Esophagus mucosa (tissue), 1 donor: ENCODE results near the gene TOM1L1. TPM values are rescaled to one million over a fixed set of nuclear protein-coding genes. Genes with fewer than 3 reads are reported as not detected.
"Not testable (repeated sequence)": the region's sequence is repeated elsewhere in the genome, so short reads cannot be mapped to it uniquely, and the experiment has no call there.

ENCODE experiments used
- ATAC-seq: fragments of 200-7000 bp; cut with Tn5 transposase; one replicate; pipeline ENCODE4 v1.9.1; 2020
- total RNA-seq: library from RNA; stranded (reverse); gene quantifications from one replicate; pipeline ENCODE4 v1.2.4, GENCODE V29; 2023
- donor health status: DM: yes; HTN: yes; CAD: no.

Gene TOM1L1, protein sequence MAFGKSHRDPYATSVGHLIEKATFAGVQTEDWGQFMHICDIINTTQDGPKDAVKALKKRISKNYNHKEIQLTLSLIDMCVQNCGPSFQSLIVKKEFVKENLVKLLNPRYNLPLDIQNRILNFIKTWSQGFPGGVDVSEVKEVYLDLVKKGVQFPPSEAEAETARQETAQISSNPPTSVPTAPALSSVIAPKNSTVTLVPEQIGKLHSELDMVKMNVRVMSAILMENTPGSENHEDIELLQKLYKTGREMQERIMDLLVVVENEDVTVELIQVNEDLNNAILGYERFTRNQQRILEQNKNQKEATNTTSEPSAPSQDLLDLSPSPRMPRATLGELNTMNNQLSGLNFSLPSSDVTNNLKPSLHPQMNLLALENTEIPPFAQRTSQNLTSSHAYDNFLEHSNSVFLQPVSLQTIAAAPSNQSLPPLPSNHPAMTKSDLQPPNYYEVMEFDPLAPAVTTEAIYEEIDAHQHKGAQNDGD
- total RNA-seq = 34.6 TPM

DNA sequence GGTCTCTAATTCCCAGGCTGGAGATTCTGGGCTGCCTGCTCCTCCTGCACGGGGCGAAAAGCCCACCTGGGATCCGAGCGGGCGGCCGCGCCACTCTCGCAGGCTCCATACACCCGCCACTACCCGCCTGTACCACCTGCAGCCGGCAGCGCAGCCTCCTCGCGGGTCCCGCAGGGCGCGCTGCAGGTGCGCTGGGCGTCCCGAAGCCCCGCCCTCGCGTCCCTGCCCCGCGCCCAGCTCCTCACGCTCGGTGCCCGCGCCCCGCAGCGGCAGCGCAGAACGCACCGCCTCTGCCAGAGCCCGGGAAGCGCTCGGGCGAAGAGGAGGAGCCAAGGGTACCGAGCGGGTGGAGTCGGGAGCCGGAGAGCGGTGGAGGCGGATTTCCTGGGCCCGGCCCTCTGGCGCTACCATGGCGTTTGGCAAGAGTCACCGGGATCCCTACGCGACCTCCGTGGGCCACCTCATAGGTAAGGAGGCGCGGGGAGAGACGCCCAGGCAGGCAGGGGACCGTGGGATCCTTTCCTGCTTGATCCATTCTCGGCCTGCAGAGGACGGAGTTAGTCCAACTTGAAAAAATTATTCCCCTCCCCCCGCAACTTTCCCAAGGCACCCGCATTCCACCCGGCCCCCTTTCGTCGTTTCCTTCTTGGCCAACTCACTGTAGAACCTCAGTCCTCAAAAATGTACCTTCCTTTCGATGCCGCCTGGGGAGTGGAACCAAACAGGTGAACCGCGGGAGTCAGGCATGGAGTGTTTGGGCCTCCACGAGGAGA, at the start of gene TOM1L1:
TOM1L1 (plus strand) TSS at position 396 of the 773 bp plus-strand sequence; CDS start at position 410, 14 bp downstream.
- peak; percentile 94 for ATAC-seq

DNA sequence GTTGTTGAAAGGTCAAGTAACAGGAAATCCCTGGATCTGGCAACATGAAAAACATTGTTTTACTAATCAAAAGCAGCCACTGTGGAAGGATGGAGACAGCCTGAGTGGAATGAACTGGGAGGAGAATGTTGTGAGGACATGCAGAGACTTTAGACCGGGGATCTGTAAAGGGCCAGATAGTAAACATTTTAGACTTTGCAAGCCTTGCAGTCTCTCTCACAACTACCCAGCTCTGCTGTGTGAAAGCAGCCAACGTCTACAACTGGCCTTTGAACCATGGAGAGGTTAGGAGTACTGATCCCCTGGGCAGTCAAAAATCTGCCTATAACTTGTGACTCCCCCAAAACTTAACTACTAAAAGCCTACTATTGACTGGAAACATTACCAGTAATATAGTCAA, 41.5 kb upstream of the TOM1L1 start:
- ATAC-seq = no peak

DNA sequence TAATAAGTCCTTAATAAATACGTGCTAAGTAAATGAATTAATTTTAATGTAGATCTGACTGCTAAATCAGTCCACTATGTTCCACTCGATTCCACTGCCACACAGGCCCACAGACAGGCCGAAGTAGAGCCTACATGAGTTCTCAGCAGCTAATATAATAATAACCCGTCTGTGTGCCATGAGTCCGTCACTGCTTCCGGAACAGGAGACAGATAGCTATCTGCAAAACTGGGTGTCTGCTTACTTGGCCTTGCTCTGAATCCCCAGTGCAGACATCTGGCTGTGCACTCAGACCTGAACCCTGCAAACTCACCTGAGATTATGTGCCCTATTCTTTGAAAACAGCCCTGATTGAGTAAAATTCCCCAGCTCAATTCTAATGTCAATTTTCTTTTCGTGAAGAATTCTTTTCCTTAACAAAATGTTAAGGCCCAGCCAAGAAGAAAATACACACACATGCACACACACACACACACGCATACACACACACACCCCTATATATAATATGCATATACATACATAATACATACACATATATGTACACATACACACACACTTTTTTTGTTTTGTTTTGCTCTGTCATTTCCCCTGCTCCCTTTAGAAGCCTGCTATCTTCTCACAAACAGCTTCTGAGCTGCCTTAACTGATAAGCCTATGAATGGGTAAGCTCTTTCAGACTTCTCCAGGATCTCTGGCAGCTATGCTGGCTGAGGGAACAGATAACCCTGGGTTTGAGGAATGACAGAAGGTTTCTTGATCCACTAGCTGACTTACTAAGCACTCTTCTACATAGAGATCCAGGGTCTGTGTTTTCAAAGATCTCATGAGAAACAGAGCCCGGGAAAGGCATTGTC, 39.8 kb upstream of the TOM1L1 start:
- ATAC-seq = no peak

DNA sequence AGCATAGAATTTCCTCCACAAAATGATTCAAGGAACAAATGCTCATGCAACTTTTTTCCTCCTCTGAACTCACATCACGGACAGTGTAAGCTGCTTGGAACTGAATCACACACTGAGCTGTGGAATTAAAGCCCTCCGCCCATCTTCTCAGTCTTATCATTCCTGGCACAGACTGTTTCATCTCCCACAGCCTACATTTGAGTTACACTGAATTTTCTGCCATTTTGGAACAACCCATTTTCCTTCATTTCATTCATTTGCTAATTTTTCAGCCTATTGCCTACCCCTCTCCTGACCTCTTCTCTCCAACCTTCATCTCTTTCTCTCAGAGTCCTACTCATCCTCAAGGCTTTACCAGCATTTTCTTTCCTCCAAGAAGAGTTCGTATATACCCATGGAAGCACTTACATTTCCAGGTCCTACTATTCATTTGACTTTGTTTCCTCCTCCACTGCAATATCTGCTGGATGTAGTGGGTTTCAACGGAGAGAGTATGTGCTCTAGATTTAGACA, 39.1 kb upstream of the TOM1L1 start:
- ATAC-seq = no peak

DNA sequence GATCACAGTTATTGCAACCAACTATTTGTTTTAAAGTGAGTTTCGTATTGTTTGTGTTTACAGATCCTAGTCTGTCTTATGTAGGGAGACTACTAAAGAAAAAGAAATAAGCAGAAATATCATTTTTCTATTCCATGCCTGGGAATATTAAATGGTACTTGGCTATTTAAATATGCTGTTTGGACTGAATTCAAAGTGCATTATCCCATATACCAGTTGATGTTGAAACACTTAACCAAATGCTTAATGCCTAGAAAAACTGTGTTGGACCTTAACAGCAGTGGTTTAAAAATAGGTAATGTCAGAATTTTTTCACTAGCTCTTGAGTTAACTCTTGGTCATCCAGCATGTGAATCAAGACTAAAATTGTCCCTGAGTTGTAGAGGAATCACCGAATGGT, 37.5 kb upstream of the TOM1L1 start:
- ATAC-seq = no peak

DNA sequence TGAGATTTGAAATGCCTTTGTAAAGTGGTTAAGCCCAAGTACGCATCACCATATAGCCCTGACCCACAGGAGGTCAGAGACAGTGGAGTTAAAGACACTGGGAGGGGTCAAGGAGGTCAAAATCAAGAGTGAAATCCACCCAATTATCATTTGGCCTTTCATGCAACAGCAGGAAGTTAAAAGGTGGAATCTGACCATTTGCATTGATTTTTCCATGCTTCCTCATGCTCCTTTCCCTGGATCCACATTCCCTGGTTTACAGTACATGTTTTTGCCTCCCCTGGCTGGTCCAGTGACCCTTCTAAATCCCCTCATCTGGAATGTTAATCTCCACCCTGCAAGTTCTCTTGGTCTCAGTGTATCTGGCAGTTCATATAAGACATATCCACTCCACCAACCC, 36.6 kb upstream of the TOM1L1 start:
- no peak for ATAC-seq

DNA sequence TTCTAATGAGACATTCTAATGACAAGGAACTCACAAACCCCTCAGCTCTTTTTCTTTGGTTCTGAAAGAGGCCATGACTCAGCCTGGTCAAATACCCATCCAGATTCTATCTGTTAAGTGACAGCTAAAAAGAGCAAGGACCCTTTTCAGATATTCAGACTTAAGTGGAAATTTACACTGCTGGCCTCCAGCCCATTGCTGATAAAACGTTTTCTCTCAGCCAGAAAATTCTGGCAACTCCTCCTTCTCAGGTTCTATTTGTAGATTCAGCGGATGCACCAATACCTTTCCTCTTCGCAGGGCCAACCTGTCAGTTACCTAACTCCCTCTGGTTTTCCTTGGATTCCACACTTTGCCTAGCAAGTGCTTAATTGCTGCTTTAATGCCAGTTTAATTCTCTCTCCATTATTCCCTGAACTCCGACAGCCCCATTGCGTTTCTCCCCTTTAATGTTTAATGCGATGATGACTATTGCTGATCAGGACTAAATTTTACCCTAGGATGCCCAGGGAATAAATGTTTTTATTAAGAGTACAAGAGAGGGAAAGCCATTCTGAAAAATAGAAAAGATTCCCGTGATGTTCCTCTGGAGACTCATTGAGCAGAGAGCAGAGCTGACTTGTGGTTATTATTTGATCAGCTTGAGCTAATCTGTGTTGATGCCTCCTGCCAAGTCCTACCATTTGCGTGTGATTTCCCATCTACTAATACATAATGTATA, 35.9 kb upstream of the TOM1L1 start:
- no peak for ATAC-seq

DNA sequence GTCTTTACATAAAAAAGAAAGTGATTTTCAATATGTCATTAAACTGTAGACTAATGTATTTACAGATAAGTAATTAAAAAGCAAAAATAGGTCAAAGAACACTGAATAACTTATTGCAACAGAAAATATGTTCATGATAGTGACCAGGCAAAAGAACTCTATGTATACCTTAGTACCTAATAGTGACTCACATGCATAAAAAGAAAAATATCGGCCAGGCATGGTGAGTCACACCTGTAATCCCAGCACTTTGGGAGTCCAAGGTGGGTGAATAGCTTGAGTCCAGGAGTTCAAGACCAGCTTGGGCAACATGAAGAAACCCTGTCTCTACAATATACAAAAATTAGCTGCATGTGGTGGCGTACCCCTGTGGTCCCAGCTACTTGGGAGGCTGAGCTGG, 33.0 kb upstream of the TOM1L1 start:
- ATAC-seq = no peak

DNA sequence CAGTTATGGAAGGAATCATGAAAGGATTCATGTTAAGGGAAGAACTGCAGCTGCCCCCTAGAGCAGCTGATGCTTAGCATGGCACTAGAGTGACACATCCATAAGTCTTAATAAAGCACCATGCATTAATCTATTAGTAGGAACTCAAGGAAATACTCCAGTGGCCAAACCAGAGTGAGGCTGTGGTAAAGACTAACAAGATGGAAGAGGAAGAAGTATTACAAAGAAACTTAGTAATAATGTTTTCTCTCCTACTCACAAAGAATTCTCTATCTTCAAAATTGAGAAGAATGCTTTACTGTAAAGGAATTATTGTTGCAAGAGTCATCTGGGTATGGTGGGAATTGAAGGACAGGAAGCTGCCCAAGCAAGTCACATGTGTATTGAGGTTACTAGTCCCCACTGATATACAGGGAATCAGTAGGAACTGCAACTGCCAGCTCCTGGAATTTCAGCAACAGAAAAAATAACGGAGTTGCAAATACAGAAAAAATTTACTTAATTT, 29.9 kb upstream of the TOM1L1 start:
- ATAC-seq = no peak

DNA sequence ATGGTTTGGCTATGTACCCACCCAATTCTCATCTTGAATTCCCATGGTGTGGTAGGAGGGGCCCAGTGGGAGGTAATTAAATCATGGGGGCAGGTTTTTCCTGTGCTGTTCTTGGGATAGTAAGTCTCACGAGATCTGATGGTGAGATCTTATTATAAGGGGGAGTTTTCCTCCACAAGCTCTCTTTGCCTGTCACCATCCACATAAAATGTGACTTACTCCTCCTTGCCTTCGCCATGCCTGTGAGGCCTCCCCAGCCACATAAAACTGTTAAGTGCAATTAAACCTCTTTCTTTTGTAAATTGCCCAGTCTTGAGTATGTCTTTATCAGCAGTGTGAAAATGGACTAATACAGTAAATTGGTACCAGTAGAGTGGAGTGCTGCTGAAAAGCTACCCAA, 24.7 kb upstream of the TOM1L1 start:
- ATAC-seq = not testable (repeated sequence)

DNA sequence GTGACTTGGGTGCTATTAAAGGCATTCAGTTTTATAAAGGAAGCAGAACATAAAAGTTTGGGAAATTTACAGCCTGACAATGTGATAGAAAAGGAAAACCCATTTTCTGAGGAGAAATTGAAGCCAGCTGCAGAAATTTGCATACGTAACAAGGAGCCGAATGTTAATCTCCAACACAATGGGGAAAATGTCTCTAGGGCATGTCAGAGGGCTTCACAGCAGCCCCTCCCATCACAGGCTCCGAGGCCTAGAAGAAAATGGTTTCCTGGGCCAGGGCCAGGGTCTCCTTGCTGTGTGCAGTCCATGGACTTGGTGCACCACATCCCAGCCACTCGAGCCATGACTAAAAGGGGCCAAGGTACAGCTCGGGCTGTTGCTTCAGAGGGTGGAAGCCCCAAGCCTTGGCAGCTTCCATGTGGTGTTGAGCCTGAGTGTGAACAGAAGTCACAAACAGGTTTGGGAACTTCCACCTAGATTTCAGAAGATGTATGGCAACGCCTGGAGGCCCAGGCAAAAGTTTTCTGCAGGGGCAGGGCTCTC, 23.9 kb upstream of the TOM1L1 start:
- no peak for ATAC-seq

DNA sequence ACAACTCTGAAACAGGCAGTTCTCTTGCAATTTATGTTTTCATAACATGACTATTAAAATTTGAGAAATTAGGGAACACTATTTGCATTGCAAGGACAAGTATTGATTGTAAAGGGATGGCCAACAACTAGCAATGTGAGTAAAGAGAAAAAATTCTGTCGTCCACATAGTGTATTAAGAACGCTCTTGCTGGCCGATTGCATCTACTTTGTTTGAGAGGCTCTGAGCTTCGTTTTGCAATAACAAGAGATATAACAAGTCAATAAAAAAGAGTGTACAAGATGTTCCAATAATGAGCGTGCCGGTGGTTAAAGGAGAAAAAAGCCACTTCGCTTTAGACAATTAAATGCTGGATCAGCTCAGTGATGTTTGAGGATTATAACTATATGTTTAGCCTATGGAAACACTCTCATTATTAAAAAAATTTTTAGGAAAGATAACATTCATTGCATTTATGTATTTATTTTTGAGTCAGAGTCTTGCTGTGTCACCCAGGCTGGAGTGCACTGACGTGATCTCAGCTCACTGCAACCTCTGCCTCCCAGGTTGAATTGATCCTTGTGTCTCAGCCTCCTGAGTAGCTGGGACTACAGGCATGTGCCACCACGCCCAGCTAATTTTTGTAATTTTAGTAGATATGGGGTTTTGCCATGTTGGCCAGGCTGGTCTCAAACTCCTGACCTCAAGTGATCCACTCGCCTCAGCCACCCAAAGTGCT, 19.2 kb upstream of the TOM1L1 start:
- ATAC-seq = no peak

DNA sequence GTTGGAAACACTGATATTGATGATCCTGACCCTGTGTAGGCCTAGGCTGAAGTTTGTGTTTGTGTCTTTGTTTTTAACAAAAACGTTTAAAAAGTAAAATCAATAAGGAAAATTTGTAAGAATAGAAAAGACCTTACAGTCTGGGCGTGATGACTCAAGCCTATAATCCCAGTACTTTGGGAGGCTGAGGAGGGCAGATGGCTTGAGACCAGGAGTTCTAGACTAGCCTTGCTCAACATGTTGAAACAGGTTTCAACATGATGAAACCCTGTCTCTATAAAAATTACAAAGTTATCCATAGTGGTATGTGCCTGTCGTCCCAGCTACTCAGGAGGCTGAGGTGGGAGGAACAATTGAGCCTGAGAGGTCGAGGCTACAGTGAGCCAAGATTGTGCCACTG, 18.3 kb upstream of the TOM1L1 start:
- peak; percentile 59 for ATAC-seq

DNA sequence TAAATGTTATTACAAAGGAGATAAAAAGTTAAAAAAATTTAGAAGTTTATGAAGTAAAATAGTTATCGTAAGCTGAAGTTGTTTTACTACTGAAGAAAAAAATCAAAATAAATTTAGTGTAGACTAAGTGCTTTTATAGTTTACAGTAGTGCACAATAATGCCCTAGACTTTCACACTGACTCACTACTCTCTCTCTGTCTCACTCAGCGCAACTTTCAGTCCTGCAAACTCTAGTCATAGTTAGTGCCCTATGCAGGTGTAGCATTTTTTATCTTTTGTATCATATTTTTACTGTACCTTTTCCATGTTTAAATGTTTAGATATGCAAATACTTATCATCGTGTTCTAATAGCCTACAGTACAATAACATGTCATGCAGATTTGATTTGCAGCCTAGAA, 17.7 kb upstream of the TOM1L1 start:
- ATAC-seq = no peak

DNA sequence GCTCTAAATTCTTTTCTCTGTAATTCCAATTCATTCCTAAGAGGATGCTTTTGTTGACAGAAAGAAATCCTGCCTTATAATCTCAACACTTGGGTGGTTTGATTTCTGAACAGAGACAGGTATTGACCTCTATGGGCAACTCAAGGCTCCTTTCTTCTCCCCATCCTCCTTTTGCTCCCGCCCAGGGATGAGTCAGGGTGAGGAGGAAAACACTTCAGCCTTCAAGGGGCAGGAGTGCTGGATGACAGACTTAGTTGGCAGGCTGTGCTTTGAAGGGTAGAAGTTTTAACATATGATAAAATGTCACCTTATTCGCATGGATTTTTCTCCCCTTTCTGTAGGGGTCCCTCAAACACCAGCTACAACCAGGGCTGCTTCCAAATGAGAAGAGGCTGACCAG, 16.7 kb upstream of the TOM1L1 start:
- ATAC-seq = no peak

DNA sequence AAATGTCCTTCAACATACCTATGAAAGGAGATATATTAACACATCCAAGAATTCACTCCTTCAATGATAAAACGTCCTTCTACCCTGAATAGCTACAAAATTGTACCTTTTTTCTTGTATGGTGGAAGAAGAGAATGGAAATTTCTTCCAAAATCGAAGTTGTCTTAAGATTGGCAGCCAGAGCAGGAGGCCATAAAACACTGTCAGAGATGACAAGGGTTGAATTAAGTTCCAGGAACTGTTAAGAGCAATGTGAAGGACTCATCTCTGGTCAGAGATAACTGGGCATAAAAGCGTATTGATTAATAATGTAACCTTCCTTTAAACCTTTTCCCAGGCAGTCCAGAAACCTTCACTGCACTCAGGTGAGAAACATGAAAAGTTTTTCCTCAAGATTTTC, 12.9 kb upstream of the TOM1L1 start:
- ATAC-seq = no peak

DNA sequence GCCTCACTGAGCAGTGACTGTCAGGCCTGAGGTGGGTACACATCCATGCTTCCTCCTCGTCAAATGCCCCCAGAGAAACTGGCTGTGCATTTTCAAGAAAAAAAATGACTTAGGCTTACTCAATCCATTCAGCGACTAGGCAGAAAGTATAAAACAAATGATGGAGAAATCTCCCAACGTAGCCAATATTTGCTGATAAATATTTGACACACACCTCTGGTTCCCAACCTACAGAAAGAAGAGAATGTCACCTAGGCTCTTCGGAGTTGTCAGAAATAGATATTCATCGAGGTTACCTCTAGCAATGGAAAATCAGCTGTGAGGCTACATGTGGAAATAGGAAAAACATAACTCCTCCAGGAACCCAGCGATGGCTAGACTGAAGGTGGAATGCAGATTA, 12.4 kb upstream of the TOM1L1 start:
- ATAC-seq = no peak

DNA sequence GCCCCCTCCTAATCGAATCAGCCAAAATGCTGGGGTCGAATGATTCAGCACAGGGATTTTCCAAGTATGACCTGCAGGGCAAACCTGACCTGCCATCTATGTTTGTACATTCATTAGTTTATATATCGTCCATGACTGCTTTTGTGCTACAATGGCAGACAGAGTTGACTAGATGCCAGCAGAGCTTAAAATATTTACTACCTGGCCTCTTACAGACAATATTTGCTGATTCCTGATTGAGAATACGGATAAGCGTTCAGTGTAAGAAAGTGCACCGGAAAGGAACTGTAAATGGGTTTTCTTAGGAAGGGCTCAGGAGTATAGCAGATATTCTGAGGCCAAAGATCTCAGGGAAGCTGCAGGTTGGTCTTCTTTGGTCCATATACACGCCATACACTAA, 11.7 kb upstream of the TOM1L1 start:
- no peak for ATAC-seq

DNA sequence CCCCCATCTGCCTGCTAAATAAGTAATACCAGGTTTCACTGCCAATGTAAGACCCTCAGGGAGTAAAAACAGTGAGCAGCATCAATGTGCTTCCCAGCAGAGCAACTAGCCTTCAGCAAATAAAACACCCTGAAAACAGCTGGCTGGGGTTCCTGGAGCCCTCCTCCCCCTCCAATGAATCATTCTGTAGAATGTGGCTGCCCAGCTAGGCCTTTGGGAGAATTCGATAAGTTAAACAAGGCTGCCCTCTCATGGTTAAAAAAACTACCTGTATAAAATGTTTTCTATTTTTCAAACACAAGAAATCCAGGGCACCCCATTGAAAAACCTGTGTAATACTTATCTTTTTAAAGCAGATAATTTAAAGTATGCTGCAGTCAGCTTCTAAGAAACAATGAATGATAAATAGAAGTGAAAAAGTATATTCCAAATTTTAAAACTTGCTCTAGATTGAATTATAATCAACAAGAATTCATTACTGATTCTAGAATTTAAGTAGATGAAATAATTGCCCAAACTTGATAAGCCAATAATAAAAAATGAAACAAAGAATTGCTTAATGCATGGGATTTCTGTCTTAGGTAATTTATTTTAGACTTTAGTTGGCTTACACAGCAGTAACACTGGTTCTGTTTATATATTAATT, 9.4 kb upstream of the TOM1L1 start:
- ATAC-seq = peak; percentile 70

DNA sequence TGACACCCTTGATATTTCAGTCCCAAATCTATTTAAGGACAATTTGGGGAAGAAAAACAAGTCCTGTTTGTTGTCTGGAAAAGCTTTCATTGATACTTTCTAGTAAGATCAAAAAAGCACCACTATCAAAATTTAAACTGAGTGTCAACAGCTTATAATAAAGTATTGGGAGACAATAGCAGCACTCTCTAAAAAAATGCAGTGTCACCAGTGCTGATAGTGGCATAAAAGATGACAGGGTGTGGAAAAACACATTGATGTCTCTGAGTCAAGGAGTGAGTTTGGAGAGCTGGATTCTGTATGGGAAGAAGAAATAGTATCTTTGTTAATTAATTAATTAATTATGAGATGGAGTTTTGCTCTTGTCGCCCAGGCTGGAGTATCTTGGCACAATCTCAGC, 8.3 kb upstream of the TOM1L1 start:
- no peak for ATAC-seq
